Epidermal melanocyte (primary cell): Measurements from ENCODE around the gene SH3BP1.
A peak's percentile ranks its signal among the peaks of the same experiment; 100 is the strongest.
"Not testable (repeated sequence)": the region's sequence is repeated elsewhere in the genome, so short reads cannot be mapped to it uniquely, and the experiment has no call there.

Source experiments
- DNase-seq: peaks from one replicate; pipeline ENCODE4 v3.0.0; 2011; ENCODE audit warnings: low spot score; ENCODE audit not compliant: insufficient read length

The SH3BP1 gene

GRCh38 chr22:37633089-37633624, 6.3 kb upstream of the SH3BP1 start:
- DNase-seq: no peak

GRCh38 chr22:37633625-37634416, 5.6 kb upstream of the SH3BP1 start:
- peak; percentile 77 for DNase-seq

DNA sequence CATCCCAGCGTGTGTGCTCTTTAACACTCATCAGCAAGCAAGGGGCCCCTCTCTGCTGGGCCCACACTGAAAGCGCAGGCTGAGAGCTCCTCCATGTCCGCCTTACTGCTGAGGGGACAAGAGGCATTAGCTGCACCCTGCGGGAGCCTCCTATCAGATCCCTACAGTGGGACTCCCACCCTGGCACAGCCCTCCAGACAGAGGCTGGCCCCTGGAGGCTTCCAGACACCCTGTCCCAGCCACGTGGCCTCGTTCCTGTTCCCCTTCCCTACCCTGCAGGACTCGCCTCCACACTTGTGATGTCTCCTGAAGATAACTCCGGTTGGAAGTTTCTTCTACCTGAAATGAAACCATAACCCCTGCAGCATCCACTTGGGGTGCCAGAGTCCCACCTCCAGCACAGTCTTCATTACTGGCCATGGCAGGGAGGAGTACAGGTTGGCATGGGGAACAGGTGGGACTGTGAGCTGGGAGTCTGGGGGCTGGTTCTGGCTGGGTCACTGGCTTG, 5.0 kb upstream of the SH3BP1 start:
- no peak for DNase-seq

DNA sequence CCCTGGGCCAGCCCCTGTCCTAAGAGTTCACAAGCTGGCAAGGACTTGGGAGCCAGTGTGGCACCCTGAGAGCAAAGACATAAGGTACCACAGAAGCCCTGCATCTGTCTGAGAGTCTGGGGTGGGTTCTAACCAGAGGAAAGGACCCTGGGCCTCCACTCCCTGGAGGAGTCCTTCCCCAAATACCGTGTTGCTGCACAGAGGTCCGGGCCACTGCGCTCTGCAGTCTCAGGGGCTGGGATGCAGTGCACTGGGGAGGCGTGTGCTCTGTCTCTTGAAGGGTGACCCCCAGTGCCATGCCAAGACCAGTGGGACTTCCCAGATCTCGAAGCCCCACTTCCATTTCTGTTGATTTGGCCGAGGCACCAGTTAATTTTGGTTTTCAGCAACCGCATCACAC, 4.3 kb upstream of the SH3BP1 start:
- DNase-seq: no peak

GRCh38 chr22:37636186-37636948, 3.1 kb upstream of the SH3BP1 start:
- peak; percentile 76 for DNase-seq

DNA sequence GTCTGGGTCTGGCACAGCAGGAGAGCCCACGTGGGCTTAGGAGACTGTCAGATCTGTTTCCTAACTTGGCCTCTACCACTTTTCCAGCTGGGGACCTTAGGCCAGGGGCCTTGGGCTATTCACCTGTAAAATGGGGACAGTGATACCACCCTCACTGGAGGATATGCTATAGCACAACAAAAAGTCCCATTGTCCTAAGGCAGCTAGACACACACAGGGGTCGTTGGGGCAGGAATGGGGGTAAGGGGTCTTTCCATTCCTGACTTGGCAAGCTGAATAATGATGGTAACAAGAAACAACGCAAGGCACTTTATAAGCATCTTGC, 2.6 kb upstream of the SH3BP1 start:
- no peak for DNase-seq

DNA sequence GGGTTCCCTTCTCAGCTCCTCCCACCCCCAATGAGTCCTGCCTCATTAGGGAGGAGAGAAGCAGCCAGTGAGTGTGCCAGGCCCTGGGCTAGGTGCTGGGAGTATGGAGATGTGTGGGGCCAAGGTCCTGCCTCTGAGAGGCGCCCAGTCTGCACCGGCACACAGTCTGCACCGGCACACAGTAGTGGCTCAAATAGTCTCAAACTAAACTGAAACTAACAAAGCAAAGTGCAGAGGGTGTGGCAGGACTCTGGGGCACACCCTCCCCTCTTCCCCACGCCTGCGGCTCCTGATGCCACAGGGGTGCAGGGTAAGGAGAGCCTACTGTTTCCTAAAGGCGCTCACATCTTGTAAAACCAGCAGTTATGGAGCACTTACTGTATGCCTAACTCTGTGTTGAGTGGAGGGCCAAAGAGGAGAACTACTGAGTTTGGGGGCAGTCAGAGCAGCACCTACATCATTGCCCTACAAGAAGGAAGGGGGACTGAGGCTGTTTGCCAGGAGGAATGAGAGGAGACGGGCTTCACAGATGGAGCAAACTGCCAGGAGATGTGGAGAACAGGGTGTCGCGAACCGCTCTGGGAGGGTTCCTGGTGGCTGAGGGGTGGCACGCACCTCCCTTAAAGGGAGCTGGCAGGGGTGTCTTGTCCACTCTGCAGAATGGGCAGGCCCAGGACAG, 939 bp upstream of the SH3BP1 start:
- DNase-seq: no peak

- DNase-seq: no peak
These were observed 512 bp downstream of the SH3BP1 start for GRCh38 chr22:37639771-37640590.

GRCh38 chr22:37640591-37641560, 1.4 kb downstream of the SH3BP1 start:
- no peak for DNase-seq

- no peak for DNase-seq
These were observed 2.1 kb downstream of the SH3BP1 start for GRCh38 chr22:37641561-37641949.

GRCh38 chr22:37643225-37643847, 3.9 kb downstream of the SH3BP1 start:
- DNase-seq: peak; percentile 94

GRCh38 chr22:37647317-37647716, 7.8 kb downstream of the SH3BP1 start:
- DNase-seq: no peak

- no peak for DNase-seq
These were observed 8.5 kb downstream of the SH3BP1 start for GRCh38 chr22:37647928-37648327.

DNA sequence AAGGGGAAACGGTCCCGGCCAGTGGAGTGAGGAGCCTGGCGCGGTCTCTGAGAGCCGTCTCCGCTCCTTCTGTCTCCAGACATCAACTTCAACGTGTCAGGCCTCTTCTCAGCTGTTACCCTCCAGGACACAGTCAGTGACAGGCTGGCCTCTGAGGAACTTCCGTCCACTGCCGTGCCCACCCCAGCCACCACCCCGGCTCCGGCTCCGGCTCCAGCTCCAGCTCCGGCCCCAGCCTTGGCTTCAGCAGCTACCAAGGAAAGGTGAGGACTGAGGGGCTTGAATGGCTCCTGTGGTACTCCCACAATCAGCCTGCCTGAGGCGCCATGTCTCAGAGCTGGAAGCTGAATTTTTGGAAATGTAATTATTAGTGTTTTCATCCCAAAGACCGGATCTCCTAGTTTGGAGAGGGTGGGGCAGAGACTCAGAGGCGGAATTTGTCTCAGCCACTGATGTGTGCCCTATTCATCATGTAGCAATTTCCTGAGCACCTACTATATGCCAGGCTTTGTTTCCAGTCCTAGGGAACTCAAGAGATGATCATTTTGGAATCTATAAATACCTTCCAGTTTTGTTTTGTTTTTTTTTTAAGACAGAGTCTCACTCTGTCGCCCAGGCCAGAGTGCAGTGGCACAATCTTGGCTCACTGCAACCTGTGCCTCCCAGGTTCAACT, 11.1 kb downstream of the SH3BP1 start:
- DNase-seq: no peak

DNA sequence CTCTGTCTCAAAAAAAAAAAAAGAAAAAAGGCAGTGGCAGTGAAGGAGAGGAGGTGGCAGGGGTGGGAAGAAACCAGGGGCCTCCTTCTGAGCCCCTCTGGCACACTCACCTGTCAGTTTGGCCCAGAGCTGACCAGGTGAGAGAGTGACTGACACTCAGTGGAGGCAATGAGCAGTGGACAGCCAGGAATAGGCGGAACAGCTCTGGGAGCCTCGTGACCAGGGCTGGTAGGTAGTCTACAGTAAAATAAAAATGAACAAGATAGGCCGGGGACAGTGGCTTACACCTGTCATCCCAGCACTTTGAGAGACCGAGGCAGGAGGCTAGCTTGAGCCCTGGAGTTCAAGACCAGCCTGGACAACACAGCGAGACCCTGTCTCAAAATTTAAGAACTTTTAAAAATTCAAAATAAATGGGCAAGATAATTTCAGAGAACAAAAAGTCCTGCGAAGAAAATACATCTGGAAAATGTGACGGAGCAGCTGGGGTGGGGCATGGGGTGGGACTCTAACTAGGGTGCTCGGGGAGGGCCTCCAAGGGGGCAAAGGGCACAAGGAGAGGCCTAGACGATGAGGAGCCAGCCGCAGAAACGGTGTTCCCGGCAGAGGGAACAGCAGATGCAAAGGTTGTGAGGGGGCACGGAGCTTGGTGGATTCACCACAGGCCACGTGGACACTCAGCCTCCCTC, 15.2 kb downstream of the SH3BP1 start:
- DNase-seq: no peak

- DNase-seq: no peak
These were observed 15.7 kb downstream of the SH3BP1 start for GRCh38 chr22:37655252-37655563.

DNA sequence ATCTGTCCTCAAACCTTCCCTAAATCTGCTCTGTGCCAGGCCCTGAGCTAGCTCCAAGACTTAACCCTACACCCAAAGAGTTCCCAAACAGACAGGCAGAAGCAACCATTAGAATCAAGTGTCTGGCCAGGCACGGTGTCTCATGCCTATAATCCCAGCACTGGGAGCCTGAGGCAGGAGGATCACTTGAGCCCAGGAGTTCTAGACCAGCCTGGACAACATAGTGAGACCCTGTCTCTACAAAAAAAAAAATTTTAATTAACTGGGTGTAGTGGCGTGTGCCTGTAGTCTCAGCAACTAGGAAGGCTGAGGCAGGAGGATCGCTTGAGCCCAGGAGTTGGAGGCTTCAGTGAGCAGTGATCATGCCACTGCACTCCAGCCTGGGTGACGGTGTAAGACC, 17.1 kb downstream of the SH3BP1 start:
- DNase-seq: not testable (repeated sequence)

GRCh38 chr22:37657590-37658132, 18.2 kb downstream of the SH3BP1 start:
- DNase-seq: no peak
